Measurements from ENCODE around the gene IL23A. TPM values are rescaled to one million over a fixed set of nuclear protein-coding genes. Genes with fewer than 3 reads are reported as not detected.

IL23A gene
- polyA plus RNA-seq, 1 donor: 0.34 TPM

- no peak for DNase-seq (ENCODE audit: low read depth)
Observed at GRCh38 chr12:56361487-56362129, 22.9 kb downstream of the IL23A start.

- no peak for DNase-seq (ENCODE audit: low read depth)
Observed at GRCh38 chr12:56362130-56363059, 23.7 kb downstream of the IL23A start, which contains the start of gene APOF. Gene APOF, minus strand, starts transcription at chr12:56362857. Its CDS starts 112 bp downstream, at chr12:56362745.

- no peak for DNase-seq (ENCODE audit: low read depth)
Observed at GRCh38 chr12:56366948-56367347, 28.3 kb downstream of the IL23A start.

GRCh38 chr12:56373515-56373914 is 34.8 kb downstream of the IL23A start:
- DNase-seq (ENCODE audit: low read depth): no peak

GRCh38 chr12:56374726-56375597 is 36.3 kb downstream of the IL23A start:
- no peak for DNase-seq (ENCODE audit: low read depth)

GRCh38 chr12:56375598-56376434 is 37.1 kb downstream of the IL23A start:
- no peak for DNase-seq (ENCODE audit: low read depth)

GRCh38 chr12:56377310-56377988 is 38.8 kb downstream of the IL23A start:
- DNase-seq (ENCODE audit: low read depth): no peak

GRCh38 chr12:56377989-56378316 is 39.3 kb downstream of the IL23A start:
- no peak for DNase-seq (ENCODE audit: low read depth)

GRCh38 chr12:56382611-56383010 is 43.9 kb downstream of the IL23A start:
- no peak for DNase-seq (ENCODE audit: low read depth)

- DNase-seq (ENCODE audit: low read depth): no peak
Observed at GRCh38 chr12:56385873-56386272, 47.2 kb downstream of the IL23A start.

- no peak for DNase-seq (ENCODE audit: low read depth)
Observed at GRCh38 chr12:56387152-56387736, 48.6 kb downstream of the IL23A start.

- no peak for DNase-seq (ENCODE audit: low read depth)
Observed at GRCh38 chr12:56389412-56389811, 50.7 kb downstream of the IL23A start.

Other genes with a start within 250 kb of the IL23A start
- gene PA2G4, start 234.3 kb upstream of the IL23A start, polyA plus RNA-seq (ENCODE audit: insufficient read length): 111 TPM
- gene RPL41, start 222.3 kb upstream of the IL23A start, polyA plus RNA-seq (ENCODE audit: insufficient read length): 5,976 TPM
- 3.6 TPM for gene ZC3H10, start 220.6 kb upstream of the IL23A start, polyA plus RNA-seq (ENCODE audit: insufficient read length)
- gene ESYT1, start 210.6 kb upstream of the IL23A start, polyA plus RNA-seq (ENCODE audit: insufficient read length): 71.4 TPM
- 905 TPM for gene MYL6B, start 186.3 kb upstream of the IL23A start, polyA plus RNA-seq (ENCODE audit: insufficient read length)
- gene MYL6, start 180.5 kb upstream of the IL23A start, polyA plus RNA-seq (ENCODE audit: insufficient read length): 1,230 TPM
- gene SMARCC2, start 149.4 kb upstream of the IL23A start, polyA plus RNA-seq (ENCODE audit: insufficient read length): 53.8 TPM
- 42.7 TPM for gene RNF41, start 117.0 kb upstream of the IL23A start, polyA plus RNA-seq (ENCODE audit: insufficient read length)
- gene NABP2, start 114.5 kb upstream of the IL23A start, polyA plus RNA-seq (ENCODE audit: insufficient read length): 16.8 TPM
- gene SLC39A5, start 108.8 kb upstream of the IL23A start, polyA plus RNA-seq (ENCODE audit: insufficient read length): 0.56 TPM
- 17.3 TPM for gene ANKRD52, start 80.5 kb upstream of the IL23A start, polyA plus RNA-seq (ENCODE audit: insufficient read length)
- 28.6 TPM for gene COQ10A, start 71.9 kb upstream of the IL23A start, polyA plus RNA-seq (ENCODE audit: insufficient read length)
- 228 TPM for gene CS, start 38.6 kb upstream of the IL23A start, polyA plus RNA-seq (ENCODE audit: insufficient read length)
- gene CNPY2, start 22.9 kb upstream of the IL23A start, polyA plus RNA-seq (ENCODE audit: insufficient read length): 58.3 TPM
- 45.1 TPM for gene PAN2, start 4.9 kb upstream of the IL23A start, polyA plus RNA-seq (ENCODE audit: insufficient read length)
- 61.9 TPM for gene STAT2, start 21.2 kb downstream of the IL23A start, polyA plus RNA-seq (ENCODE audit: insufficient read length)
- gene APOF, start 24.0 kb downstream of the IL23A start, polyA plus RNA-seq (ENCODE audit: insufficient read length): not detected
- gene TIMELESS, start 110.5 kb downstream of the IL23A start, polyA plus RNA-seq (ENCODE audit: insufficient read length): 11.9 TPM
- gene MIP, start 115.8 kb downstream of the IL23A start, polyA plus RNA-seq (ENCODE audit: insufficient read length): 0.35 TPM
- gene SPRYD4, start 129.7 kb downstream of the IL23A start, polyA plus RNA-seq (ENCODE audit: insufficient read length): 2.4 TPM
- gene GLS2, start 149.3 kb downstream of the IL23A start, polyA plus RNA-seq (ENCODE audit: insufficient read length): 0.85 TPM
- 15.3 TPM for gene RBMS2, start 182.9 kb downstream of the IL23A start, polyA plus RNA-seq (ENCODE audit: insufficient read length)